Measurements from ENCODE around the gene DIP2A. TPM values are rescaled to one million over a fixed set of nuclear protein-coding genes. Genes with fewer than 3 reads are reported as not detected.

The DIP2A gene
- total RNA-seq, 2 donors from 2014 or later = 51.0 to 52.2 TPM

GRCh38 chr21:46425571-46425970 is 33.1 kb upstream of the DIP2A start:
- no peaks in the 10 kb centered on the region for H3K27me3 ChIP-seq (ENCODE audit: control insufficient read depth, insufficient read depth, low read length, poor library complexity, severe bottlenecking)
- Mint-ChIP-seq H3K27me3 (ENCODE audit: insufficient read depth) (no peaks in the 10 kb centered on the region), H3K36me3 (ENCODE audit: low read depth) (peaks cover 33% of the 10 kb centered on the region), H3K4me1 (no peaks in the 10 kb centered on the region), H3K27ac (peak overlapping the region; percentile 13), H3K9me3 (no peaks in the 10 kb centered on the region), H3K4me3 (no peak overlapping the region)
- TF ChIP-seq CTCF (conservative IDR thresholded peaks at IDR 0.05) = no peak
- WGBS, 2 experiments (ENCODE audit: insufficient coverage in 1 of 2, insufficient read length in 1 of 2) = 92 to 93% methylated on average over 9 to 23 of the region's 23 CpGs
- H3K9me3 ChIP-seq (ENCODE audit: control insufficient read depth, low read length) = no peaks in the 10 kb centered on the region
- peak overlapping the region; percentile 55 for H3K27ac ChIP-seq (ENCODE audit: low read depth, low read length)
- H3K36me3 ChIP-seq (ENCODE audit: control insufficient read depth, insufficient read depth, low read length) = peaks cover 42% of the 10 kb centered on the region
- DNase-seq = no peak
- no peak overlapping the region for H3K4me3 ChIP-seq (ENCODE audit: low read length)
- no peaks in the 10 kb centered on the region for H3K4me1 ChIP-seq (ENCODE audit: control insufficient read depth, insufficient read depth, low read length)
- H3K9ac ChIP-seq (ENCODE audit: extremely low read depth, low read length, poor library complexity, severe bottlenecking) = no peak overlapping the region

- no peaks in the 10 kb centered on the region for H3K4me1 Mint-ChIP-seq
- no peaks in the 10 kb centered on the region for H3K27me3 Mint-ChIP-seq (ENCODE audit: insufficient read depth)
- Histone ChIP-seq H3K27me3 (ENCODE audit: control insufficient read depth, insufficient read depth, low read length, poor library complexity, severe bottlenecking) (no peaks in the 10 kb centered on the region), H3K9me3 (ENCODE audit: control insufficient read depth, low read length) (no peaks in the 10 kb centered on the region), H3K36me3 (ENCODE audit: control insufficient read depth, insufficient read depth, low read length) (peaks cover 43% of the 10 kb centered on the region), H3K27ac (ENCODE audit: low read depth, low read length) (no peak overlapping the region), H3K9ac (ENCODE audit: extremely low read depth, low read length, poor library complexity, severe bottlenecking) (no peak overlapping the region), H3K4me1 (ENCODE audit: control insufficient read depth, insufficient read depth, low read length) (no peaks in the 10 kb centered on the region), H3K4me3 (ENCODE audit: low read length) (no peak overlapping the region)
- H3K27ac Mint-ChIP-seq = no peak overlapping the region
- 95 to 97% methylated on average over 10 to 22 of the region's 22 CpGs for WGBS, 2 experiments (ENCODE audit: insufficient coverage in 1 of 2, insufficient read length in 1 of 2)
- H3K9me3 Mint-ChIP-seq = no peaks in the 10 kb centered on the region
- peaks cover 32% of the 10 kb centered on the region for H3K36me3 Mint-ChIP-seq (ENCODE audit: low read depth)
- no peak for TF ChIP-seq CTCF (conservative IDR thresholded peaks at IDR 0.05)
- no peak for DNase-seq
- H3K4me3 Mint-ChIP-seq = no peak overlapping the region
Measured at GRCh38 chr21:46426313-46427046, 32.2 kb upstream of the DIP2A start.

- Histone ChIP-seq H3K4me3 (ENCODE audit: low read length) (no peak overlapping the region), H3K36me3 (ENCODE audit: control insufficient read depth, insufficient read depth, low read length) (peaks cover 46% of the 10 kb centered on the region), H3K27ac (ENCODE audit: low read depth, low read length) (no peak overlapping the region), H3K9ac (ENCODE audit: extremely low read depth, low read length, poor library complexity, severe bottlenecking) (no peak overlapping the region), H3K27me3 (ENCODE audit: control insufficient read depth, insufficient read depth, low read length, poor library complexity, severe bottlenecking) (no peaks in the 10 kb centered on the region), H3K9me3 (ENCODE audit: control insufficient read depth, low read length) (no peaks in the 10 kb centered on the region), H3K4me1 (ENCODE audit: control insufficient read depth, insufficient read depth, low read length) (no peaks in the 10 kb centered on the region)
- peaks cover 35% of the 10 kb centered on the region for H3K36me3 Mint-ChIP-seq (ENCODE audit: low read depth)
- no peaks in the 10 kb centered on the region for H3K4me1 Mint-ChIP-seq
- no peaks in the 10 kb centered on the region for H3K27me3 Mint-ChIP-seq (ENCODE audit: insufficient read depth)
- no peak for TF ChIP-seq CTCF (conservative IDR thresholded peaks at IDR 0.05)
- 91 to 92% methylated on average over 7 to 14 of the region's 14 CpGs for WGBS, 2 experiments (ENCODE audit: insufficient coverage in 1 of 2, insufficient read length in 1 of 2)
- no peak overlapping the region for H3K27ac Mint-ChIP-seq
- H3K4me3 Mint-ChIP-seq = no peak overlapping the region
- H3K9me3 Mint-ChIP-seq = no peaks in the 10 kb centered on the region
- DNase-seq = no peak
Measured at GRCh38 chr21:46427516-46427915, 31.2 kb upstream of the DIP2A start.

All from endodermal cell (in vitro differentiated cells).